Gastroesophageal sphincter (tissue), 4 donors: ENCODE results near the gene RFLNA. TPM values are rescaled to one million over a fixed set of nuclear protein-coding genes. Genes with fewer than 3 reads are reported as not detected.
"Not testable (repeated sequence)": the region's sequence is repeated elsewhere in the genome, so short reads cannot be mapped to it uniquely, and the experiment has no call there.

Experiments used
- ATAC-seq: fragments of 150-250 bp; one replicate; pipeline ENCODE4 v1.9.1; 2016; ENCODE audit warnings: mild to moderate bottlenecking, moderate library complexity
- H3K27ac ChIP-seq, 4 donors: fragments of 200-600 bp; sonication (generic) in 3 of 4; 1 replicate in 3 of 4; 2 replicates in 1 of 4; pipeline ENCODE4 v1.5.1; 2016 to 2019
- H3K27me3 ChIP-seq: fragments of 200-600 bp; sonication (generic); one replicate; pipeline ENCODE4 v1.5.1; 2019
- H3K36me3 ChIP-seq, 2 donors: fragments of 200-600 bp; sonication (generic); one replicate each; pipeline ENCODE4 v1.5.1; 2019; ENCODE audit warnings: control low read depth in 1 of 2
- H3K4me1 ChIP-seq, 3 donors: fragments of 200-600 bp; sonication (generic); 1 replicate in 2 of 3; 2 replicates in 1 of 3; pipeline ENCODE4 v1.5.1; 2016 to 2019; ENCODE audit warnings: control low read depth in 2 of 3
- H3K4me3 ChIP-seq, 2 donors: fragments of 200-600 bp; sonication (generic); one replicate each; pipeline ENCODE4 v1.5.1; 2019; ENCODE audit warnings: mild to moderate bottlenecking in 1 of 2, moderate library complexity in 1 of 2
- H3K9me3 ChIP-seq, 3 donors: fragments of 200-600 bp; sonication (generic); one replicate each; pipeline ENCODE4 v1.5.1; 2017 to 2019; ENCODE audit warnings: control low read depth in 2 of 3
- CTCF ChIP-seq, 4 experiments: fragments of 200-600 bp in 2 of 4; fragments of 450-650 bp in 2 of 4; sonication (generic) in 1 of 4; IDR thresholded peaks; one replicate each; pipeline ENCODE4 v1.5.1; 2017 to 2019; ENCODE audit warnings: antibody characterized with exemption in 4 of 4, mild to moderate bottlenecking in 2 of 4, moderate library complexity in 2 of 4
- EP300 ChIP-seq: sonication (generic); formaldehyde crosslinking; IDR thresholded peaks from one replicate; pipeline ENCODE4 v1.6.1; 2017; ENCODE audit warnings: antibody characterized with exemption, mild to moderate bottlenecking
- POLR2A ChIP-seq, 2 donors: fragments of 450-650 bp; IDR thresholded peaks; one replicate each; pipeline ENCODE4 v1.6.1; 2017; ENCODE audit warnings: antibody characterized with exemption in 2 of 2, mild to moderate bottlenecking in 2 of 2, moderate library complexity in 1 of 2
- POLR2AphosphoS5 ChIP-seq: sonication (generic); formaldehyde crosslinking; IDR thresholded peaks from one replicate; pipeline ENCODE4 v1.6.1; 2017; ENCODE audit warnings: antibody characterized with exemption
- WGBS, 2 donors: methylation state at CpG; one replicate each; pipeline ENCODE4 v1.1.5; 2018; ENCODE audit warnings: low coverage in 1 of 2; 5-methylcytosine and 5-hydroxymethylcytosine counted together
- total RNA-seq, 4 donors: library from RNA; depleted of rRNA; stranded (reverse); fragments of >200 nt; gene quantifications; one replicate each; pipeline ENCODE4 v1.1.0, GENCODE V29; 2016

Gene RFLNA
- total RNA-seq, 4 donors from 2014 or later = 0.39 to 1.2 (median 0.54) TPM; not detected in 1

DNA sequence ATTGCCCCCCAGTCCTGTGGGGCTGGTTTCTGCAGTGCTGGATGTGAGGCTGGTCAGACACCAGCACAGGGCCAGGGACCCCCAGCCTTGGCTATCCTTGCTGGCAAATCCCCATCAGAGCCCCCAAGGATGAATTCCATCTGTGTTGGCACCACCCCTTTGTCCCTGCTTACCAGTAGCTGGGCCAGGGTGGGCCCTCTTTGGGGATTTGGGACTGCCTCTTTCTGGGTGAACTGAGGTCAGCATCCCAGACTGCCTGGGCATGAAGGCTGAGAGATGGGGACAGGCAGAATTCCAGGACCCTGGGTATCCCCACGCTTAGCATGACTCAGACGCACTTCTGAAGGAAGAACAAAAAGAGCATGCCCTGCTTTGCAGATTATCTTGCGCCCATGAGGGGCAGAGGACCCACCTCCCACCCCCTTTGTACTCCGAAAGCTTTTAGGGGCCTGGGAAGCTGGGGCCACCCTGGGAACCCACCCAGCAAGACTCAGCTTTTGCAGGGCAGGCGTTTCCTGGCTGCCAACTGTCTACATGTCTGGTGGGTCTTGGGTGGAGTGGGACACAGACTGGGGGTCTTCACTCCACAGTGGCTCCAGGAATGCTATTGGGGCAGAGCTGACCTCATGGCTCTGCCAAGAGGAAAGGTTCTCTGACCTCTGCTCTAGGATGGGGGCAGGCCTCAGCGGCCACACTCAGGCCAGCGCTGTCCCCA is 26.8 kb downstream of the RFLNA start:
- peak overlapping the region in 2 of 4 donors; percentile 11 to 38 for H3K27ac ChIP-seq
- ATAC-seq = no peak
- H3K4me3 ChIP-seq = no peak overlapping the region
- H3K27me3 ChIP-seq = no peaks in the 10 kb centered on the region
- peaks cover 0 to 41% of the 10 kb centered on the region in 2 donors for H3K36me3 ChIP-seq
- 50% methylated on average over 1 of the region's 7 CpGs; no CpG with 5 or more reads in 1 of the 2 donors for WGBS, 2 donors
- TF ChIP-seq POLR2A (IDR thresholded peaks at IDR 0.05) (no peak), CTCF (IDR thresholded peaks at IDR 0.05) (no peak), POLR2AphosphoS5 (no peak), EP300 (no peak)
- peaks cover 0 to 20% (median 0%) of the 10 kb centered on the region in 3 donors for H3K9me3 ChIP-seq
- H3K4me1 ChIP-seq = peaks cover 0 to 22% (median 0%) of the 10 kb centered on the region in 3 donors

- Histone ChIP-seq H3K9me3 (peaks cover 0 to 20% (median 0%) of the 10 kb centered on the region in 3 donors), H3K27ac (no peak overlapping the region), H3K4me3 (no peak overlapping the region), H3K27me3 (no peaks in the 10 kb centered on the region), H3K36me3 (peaks cover 0 to 48% of the 10 kb centered on the region in 2 donors), H3K4me1 (peaks cover 0 to 29% (median 0%) of the 10 kb centered on the region in 3 donors)
- ATAC-seq = no peak
- TF ChIP-seq POLR2AphosphoS5 (no peak), POLR2A (IDR thresholded peaks at IDR 0.05) (no peak), CTCF (IDR thresholded peaks at IDR 0.05) (no peak), EP300 (no peak)
- 95% methylated on average over 3 of the region's 10 CpGs; no CpG with 5 or more reads in 1 of the 2 donors for WGBS, 2 donors
These were observed 27.5 kb downstream of the RFLNA start for GRCh38 chr12:124322271-124322998.

DNA sequence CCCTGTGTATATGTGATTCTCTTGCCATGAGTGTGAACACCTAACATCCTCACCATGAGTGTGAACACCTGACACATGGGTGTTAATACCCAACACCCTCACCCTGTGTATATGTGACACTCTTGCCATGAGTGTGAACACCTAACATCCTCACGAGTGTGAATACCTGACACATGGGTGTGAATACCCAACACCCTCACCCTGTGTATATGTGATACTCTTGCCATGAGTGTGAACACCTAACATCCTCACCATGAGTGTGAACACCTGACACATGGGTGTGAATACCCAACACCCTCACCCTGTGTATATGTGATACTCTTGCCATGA is 28.1 kb downstream of the RFLNA start:
- WGBS, 2 donors = 88% methylated on average over 1 of the region's 1 CpG; no CpG with 5 or more reads in 1 of the 2 donors
- not testable (repeated sequence) for ATAC-seq, H3K4me3 ChIP-seq, H3K27ac ChIP-seq, H3K27me3 ChIP-seq
- H3K36me3 ChIP-seq = peaks cover 0 to 54% of the 10 kb centered on the region in 2 donors
- peaks cover 0 to 34% (median under 1%) of the 10 kb centered on the region in 3 donors for H3K4me1 ChIP-seq
- H3K9me3 ChIP-seq = peaks cover 0 to 20% (median 0%) of the 10 kb centered on the region in 3 donors

GRCh38 chr12:124323771-124324530 is 29.1 kb downstream of the RFLNA start:
- TF ChIP-seq POLR2AphosphoS5 = no peak
- no peak for TF ChIP-seq POLR2A (IDR thresholded peaks at IDR 0.05)
- TF ChIP-seq CTCF (IDR thresholded peaks at IDR 0.05) = no peak
- TF ChIP-seq EP300 = no peak
- Histone ChIP-seq H3K27me3 (no peaks in the 10 kb centered on the region), H3K4me1 (peaks cover 0 to 44% (median 4%) of the 10 kb centered on the region in 3 donors), H3K27ac (no peak overlapping the region), H3K9me3 (peaks cover 0 to 20% (median 0%) of the 10 kb centered on the region in 3 donors), H3K4me3 (no peak overlapping the region), H3K36me3 (peaks cover 0 to 63% of the 10 kb centered on the region in 2 donors)
- no peak for ATAC-seq
- 95% methylated on average over 9 of the region's 11 CpGs; no CpG with 5 or more reads in 1 of the 2 donors for WGBS, 2 donors
